Astrocyte of the hippocampus (primary cell): ENCODE data around the gene IFNA6.
"Not testable (repeated sequence)": the region's sequence is repeated elsewhere in the genome, so short reads cannot be mapped to it uniquely, and the experiment has no call there.

Experiments
- DNase-seq: peaks from one replicate; pipeline ENCODE4 v3.0.0; 2011; ENCODE audit warnings: low read depth, low spot score

Gene IFNA6

DNA sequence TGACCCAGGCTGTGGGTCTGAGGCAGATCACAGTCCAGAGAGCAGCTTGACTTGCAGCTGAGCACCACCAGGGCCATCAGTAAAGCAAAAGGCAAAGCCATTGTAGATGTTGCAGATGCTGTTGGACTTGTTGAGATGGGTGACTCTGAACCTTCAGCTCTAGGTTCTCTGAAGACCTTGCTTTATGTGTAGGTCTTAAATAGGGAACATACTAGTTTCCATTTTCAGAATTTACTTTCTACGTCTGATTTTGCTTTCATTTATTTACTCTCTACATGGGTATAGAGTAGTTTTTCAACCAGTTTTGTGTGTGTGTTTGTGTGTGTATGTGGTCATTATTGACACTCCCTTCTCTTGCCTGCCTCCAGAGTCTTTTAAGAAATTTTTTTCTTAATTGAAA, at the start of gene IFNA6:
Gene IFNA6, minus strand, starts transcription at position 101 of the 400 bp plus-strand sequence. Its CDS starts 0 bp downstream, at position 101.
- no peak for DNase-seq

DNA sequence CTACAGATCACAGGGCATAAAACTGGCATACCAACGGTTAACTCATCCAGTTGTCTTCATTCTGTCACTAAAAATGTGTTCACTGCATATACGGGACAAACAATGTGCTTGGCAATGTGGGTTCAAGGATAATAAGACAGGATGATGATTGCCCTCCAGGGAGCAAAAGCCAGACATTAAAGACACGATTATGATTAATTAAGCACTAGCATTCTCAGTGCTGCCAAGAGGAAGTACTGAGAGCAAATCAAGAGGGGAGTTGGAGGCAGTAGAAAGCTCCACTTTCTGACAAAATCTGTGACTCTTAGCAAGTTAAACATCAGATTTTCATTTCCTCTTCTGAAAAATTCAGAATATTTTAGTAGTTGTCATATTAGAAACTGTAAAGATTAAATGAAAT, 49.3 kb upstream of the IFNA6 start:
- DNase-seq = no peak

DNA sequence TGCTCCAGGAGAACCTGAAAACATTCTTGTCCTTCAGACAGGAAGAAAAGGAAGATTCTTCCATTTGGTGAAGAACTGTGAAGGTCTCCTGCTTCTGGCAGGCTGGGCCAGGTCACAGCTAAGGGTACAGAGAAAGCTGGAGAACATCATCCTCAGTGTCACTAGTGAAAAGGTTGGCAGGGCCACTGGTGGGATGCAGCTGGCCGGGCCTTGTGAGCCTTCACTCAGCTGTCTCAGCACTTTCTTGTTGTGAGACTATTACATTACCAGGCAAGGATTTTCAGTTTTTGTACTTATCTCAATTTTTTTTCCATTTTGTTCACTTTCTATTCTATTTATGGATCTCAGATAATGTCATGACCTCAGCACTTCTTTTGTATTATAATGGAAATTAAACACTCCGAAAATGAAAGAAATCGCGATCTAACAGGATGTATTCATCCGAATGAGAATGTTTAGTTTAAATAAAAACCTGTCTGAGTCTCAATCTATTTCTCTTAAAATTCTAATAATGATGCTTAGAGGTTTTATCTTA, 48.3 kb upstream of the IFNA6 start:
- no peak for DNase-seq

DNA sequence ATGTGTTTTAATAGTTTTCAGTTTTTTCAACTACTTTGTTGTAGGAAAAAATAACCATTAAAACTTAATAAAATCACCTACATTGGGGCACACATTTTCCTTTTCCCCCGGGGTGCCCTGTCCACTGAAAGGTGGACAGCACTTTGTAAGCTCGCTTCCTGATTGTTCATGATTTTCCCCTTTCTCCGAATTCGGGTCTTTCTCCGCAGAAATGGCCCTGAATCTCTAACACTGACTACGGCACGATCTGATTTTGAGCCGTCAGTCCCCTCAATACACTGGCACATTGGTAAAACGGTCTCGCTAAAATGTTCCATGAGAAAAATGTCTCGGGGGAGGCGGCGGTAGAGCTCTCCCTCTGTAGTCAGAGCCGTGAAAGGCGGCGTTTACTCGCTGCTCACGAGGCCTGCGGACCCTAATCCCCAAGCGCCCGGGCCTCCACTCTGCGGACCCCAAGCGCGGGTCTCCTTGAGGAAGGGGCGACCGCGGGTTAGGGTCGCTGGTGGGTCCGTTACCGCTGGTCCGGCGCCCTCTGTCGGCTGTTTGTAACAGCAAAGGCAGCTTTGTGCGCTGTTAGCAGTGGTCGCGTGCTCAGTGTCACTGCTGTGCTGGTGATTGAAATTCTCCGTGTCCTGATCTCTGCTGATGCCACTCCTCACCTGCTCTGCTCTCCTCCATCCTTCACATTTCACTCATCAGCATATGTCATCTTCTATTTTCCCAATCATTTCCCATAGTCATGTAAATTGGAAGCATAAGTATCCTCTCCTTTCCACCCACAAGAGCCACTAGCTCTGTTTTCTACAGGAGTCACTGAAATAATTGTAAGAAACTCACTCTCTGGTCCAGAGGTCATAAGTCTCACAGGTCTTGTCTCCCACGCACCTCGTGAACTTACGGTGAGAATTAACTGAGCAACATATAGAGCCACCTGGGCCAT, 45.4 kb upstream of the IFNA6 start:
- DNase-seq = peak; percentile 70

DNA sequence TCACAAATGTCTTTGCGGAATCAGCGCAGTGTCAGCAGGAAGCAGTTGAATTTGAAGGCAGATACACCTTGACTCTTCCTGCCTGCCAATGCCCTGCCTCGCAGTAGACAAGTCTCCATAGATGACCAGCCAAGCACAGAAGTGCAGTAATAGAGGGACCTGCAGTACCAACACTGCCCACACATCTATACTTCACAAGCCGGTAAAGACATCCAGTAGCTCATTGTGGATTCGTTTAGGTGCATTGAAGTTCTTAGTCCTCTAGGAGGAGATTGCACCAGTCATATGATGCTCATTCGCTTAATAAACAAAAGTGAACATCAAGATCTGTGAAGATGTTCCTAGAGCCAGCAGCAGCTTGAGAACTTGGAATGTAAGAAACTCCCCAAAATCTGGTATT, 41.6 kb upstream of the IFNA6 start:
- no peak for DNase-seq

DNA sequence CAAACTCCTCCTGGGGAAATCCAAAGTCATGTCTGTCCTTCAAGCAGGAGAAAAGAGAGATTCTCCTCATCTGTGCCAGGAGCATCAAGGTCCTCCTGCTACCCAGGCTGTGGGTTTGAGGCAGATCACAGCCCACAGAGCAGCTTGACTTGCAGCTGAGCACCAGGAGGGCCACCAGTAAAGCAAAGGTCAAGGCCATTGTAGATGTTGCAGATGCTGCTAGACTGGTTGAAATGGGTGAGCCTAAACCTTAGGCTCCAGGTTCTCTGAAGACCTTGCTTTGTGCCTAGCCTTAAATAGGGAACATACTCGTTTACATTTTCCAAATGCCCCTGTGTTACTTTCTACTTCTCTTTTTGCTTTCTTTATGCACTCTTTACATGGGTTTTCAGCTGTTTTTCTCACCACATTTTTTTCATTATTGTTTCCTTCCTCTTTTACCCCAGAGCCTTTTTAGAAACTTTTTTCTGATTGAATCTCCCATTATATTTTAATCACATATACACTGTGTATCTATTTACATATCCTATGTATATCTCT, 34.5 kb upstream of the IFNA6 start, which contains the start of gene IFNA2:
Gene IFNA2, minus strand, starts transcription at position 268 of the 540 bp plus-strand sequence. Its CDS starts 69 bp downstream, at position 199.
- no peak for DNase-seq

DNA sequence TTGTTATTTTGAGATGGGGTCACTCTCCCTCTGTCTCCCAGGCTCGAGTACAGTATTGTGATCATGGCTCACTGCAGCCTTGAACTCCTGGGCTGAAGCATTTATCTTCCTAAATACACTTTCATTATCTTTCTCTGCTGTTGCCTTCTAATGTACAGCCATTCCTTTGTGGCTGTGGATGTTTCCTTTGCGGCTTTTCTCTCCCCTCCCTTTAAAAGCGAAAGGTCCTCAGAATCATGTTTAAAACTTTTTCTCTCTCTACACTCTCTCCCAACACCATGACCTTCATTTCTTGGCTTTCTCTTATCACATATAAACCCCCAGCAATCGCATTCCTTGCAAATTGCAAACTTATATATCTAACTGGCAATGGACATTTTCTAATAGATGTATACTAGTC, 32.9 kb upstream of the IFNA6 start:
- DNase-seq = no peak

DNA sequence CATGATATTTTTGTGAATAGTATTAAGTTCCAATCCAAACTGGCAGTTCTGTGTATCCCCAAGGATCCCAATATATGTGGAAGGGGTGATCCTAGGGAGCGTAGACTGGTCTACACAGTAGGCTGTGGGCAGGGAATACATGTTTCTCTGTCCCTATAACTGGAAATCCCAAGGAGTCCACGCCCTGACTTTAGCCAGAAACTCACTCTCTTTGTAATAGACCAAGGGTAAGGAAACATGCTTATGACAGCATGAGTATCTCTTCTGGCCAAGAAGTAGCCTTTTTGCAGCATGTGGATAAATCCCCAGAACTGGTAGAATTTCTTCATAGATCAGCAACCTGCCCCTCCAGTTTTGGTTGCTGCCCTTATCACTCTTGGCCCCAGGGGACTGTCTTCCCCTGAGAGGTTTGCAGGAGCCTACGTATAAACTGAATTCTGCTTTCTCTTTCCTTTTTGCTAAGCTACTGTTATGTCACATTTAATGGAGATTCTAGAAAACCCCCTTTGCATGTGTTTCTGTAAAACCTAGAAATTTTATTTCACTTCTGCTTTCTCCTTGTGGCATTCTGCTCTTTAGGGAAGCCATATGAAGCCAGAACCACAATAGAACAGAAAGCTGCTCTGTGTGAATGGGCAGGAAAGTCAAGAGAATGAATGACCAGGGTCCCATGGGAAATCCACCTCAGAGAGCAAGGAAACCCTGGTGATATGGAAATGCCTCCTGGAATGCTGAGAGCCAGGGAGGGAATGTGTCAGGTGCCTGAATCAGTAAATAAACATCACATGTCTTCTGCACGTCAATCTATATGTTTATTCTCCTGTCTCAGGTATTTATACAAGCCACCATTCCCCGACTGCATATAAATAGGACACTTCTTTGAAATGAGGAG, 31.0 kb upstream of the IFNA6 start:
- DNase-seq = no peak

DNA sequence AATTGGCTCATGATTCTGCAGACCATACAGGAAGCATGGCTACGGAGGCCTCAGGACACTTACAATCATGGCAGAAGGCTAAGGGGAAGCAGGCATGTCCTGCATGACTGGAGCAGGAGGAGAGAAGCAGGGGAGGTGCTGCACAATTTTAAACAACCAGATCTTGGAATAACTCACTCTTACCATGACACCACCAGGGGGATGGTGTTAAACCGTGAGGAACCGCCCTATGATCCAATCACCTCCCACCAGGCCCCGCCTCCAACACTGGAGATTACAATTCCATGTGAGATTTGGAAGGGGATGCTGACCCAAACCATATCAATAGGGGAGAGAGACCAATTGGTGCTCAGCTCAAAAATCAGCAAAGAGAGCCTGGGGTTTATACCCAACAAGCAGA, 20.8 kb upstream of the IFNA6 start:
- not testable (repeated sequence) for DNase-seq

DNA sequence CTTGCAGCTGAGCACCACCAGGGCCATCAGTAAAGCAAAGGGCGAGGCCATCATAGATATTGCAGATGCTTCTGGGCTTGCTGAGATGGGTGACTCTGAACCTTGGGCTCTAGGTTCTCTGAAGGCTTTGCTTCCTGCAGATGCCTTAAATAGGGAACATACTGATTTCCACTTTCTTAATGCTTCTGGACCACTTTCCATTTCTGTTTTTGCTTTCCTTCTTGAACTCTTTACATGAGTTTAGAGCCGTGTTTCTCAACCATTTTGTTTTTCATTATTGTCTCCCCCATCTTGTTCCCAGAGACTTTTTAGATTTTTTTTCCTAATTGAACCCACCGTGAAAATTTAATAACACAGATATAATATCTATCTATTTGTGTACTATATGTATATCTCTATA, 17.3 kb upstream of the IFNA6 start, which contains the start of gene IFNA13:
Gene IFNA13, minus strand, starts transcription at position 101 of the 400 bp plus-strand sequence. Its CDS starts 47 bp downstream, at position 54.
- DNase-seq = no peak

DNA sequence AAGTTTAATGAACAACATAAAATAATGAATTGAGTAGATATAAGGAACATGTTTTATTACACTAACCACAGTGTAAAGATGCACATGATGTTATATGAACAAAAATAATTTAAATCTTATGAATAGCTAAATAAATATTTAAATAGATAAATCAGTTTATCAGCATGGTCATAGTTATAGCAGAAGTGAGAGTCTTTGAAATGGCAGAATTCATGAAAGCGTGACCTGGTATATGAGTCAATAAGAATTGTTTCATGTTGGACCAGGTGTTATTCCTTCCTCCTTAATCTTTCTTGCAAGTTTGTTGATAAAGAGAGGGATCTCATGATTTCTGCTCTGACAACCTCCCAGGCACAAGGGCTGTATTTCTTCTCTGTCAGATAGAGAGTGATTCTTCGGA, 16.5 kb upstream of the IFNA6 start:
- not testable (repeated sequence) for DNase-seq

DNA sequence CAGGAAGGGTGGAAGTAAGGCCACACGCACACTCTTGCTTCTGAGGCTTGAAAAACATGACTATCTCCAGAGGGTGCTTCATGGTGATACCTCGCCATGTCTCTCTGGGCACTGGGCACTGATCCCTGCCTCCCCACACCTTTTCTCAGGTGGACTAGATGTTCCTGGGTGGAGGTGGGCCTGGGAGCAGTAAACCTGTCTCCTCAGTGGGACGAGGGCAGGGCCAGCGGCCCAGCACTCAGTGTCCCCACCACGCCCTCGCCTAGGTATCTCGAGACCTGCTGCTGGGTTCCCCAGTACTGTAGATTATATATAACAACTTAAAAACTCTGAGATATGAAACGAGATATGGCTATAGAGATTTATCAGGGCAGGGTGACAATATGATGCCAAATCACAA, 11.6 kb upstream of the IFNA6 start:
- no peak for DNase-seq

DNA sequence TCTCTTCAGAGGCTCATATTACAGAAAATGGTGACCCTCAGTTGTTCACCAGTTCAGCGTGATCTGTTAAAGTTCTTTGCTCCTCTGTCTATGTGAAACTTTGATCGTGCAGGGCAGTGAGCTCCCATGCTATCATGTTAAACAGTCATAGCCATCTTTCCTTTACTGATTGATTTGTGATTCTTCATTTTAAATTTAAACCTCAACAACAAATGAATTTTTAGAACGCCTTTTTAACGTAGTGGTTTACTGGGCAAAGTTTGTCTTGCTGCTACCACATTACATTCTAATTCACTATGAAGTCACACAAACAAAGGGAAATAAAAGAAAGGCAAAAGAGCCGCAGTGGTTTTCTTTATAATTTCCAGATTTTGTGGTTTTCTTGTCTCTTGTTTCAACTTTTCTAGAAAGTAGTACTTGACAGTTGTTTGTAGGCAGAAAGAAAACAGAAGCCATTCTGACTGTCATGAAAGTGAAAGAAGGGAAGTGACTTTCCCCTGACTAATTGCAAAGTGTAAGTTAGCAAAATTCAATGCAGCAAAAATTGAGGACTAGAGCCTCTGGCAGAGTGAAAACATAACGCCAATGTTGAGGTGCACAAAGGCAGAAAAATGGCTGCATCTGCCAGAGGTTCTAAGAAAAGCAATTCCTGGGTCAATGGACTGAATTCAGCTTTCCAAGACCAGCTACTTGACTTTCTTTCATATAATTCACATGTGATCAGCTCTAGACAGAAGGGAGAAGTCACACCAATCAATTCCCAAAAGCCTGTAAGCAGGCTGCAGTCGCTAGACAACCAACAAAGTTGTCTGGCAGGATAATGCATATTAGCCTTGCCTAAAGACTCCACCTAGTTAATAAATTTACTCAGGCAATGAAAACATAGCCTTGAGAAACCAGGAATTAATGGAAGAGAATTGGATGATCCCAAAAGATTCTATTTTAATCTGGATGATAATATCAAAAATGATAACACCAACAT, 7.1 kb upstream of the IFNA6 start:
- DNase-seq = peak; percentile 2

DNA sequence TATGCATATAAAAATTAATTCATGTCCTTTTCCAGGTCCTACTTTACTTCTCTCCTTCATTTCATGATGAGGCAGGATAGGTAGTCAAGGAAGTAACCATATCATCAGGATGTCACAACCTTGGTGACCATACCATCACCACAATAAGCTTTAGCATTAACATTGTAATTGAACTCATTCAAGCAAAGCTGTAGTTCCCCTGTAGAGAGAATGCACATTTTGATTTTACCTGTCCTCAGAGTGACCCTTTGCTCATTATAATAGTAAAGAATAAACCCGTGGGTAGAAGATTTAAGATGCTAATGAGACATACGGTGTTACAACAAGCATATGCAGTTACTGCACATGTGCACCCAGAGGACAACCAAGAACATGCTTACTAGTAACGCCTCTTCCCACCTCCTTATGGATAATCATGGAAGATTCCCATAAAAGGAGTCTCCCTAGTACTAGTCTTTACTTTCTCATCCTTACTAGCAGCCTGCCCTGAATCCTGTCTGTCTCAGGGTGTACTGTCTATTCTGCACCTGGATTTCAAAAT, 2.2 kb downstream of the IFNA6 start:
- no peak for DNase-seq

DNA sequence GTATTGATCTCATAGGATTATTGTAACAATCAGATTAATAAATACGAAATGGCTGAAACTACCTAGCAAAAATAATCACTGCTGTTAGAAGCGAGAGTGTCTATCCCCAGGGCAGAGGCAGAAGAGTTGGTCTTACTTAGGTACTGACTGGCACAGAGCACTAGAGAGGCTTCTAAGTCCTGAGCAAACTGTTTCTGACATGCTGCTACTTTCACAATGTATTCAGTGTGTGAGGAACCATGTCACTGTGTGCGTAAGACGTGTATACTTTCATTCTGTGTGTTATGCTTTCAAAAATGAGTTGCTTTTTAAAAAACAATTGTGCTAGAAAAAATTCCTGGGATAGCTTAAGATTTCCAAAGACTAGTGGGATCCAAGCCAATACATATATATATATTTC, 10.0 kb downstream of the IFNA6 start:
- DNase-seq = no peak

DNA sequence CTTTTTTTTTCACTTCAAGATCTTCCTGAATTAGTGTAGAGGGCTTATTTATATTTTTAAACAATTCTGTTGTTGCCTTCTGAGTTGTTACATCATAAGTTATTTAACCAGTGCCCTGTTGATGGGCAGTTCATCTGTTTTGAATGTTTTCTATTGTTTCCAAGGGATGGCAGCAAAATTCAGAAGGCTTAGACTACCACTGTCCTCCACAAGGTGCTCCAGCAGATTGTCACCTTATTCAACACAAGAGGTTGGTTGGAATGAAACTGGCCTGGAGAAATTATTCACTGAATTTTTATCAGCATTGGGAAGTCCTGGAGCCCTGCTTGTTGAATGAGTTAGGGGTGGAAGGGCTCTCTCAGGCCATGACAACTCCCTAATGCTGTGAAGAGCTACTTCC, 14.2 kb downstream of the IFNA6 start:
- DNase-seq = no peak

DNA sequence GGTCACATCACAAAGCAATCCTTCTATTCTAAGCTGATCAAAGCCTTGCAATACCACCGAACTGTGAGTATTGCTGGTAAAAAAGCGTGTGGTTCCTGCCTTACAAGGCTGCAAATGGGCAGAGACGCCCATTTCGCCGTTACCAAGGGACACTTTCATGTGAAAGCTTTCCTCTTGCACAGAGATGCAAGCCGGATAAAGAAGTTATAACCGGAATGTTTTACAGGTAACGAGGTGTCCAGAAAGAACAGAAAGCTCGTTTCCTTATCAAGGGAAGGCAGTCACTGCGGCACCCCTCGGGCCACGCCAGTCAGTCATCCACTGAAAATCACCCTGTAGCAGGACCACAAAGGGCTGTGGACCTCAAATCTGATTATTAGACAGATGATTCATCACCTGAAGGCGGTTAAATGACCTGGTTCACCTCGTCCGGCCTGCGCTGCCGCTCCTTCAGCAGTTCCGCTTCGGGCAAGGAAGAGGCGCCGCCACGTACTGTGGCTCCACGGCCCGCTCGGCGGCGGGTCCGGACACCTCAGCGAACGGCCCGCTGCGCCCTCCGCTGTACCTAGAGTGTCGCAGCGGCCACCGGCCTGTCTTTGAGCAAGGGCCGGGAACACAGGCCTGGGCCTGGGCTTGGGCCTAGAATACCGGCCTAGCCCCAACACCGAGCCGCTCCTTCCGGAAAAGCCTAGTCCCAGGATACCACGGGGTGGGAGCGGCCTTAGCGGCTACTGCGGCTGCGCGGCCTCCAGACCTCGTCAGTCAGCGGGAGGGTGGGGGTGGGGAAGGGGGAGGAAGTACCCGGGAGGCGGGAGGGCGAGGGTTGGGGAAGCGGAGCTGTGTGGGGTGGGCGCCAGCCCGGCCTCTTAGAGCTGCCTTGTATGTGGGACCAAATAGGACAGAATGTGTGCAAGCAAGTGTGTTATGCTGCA, 15.7 kb downstream of the IFNA6 start, which contains the start of gene KLHL9:
Gene KLHL9, minus strand, starts transcription at position 704 of the 932 bp plus-strand sequence. Its CDS starts 545 bp downstream, at position 159.
- DNase-seq = peak; percentile 97

DNA sequence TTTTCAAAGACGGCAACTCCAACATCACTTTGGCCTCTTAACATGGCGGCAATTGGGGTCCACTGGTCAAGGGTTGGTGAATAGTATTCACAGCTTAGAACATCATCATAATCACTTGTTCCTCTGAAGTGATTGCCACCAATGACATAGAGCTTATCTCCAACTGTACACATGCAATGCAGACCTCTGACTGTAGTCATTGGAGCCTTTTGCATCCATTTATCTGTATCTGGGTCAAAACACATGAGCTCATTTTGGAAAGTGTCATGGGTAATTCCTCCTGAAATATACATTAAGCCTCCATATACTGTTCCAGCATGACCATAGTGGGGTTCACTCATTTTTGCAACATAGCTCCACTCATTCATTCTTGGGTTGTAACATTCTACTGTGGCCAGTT, 17.5 kb downstream of the IFNA6 start:
- DNase-seq = no peak
